Epithelial cell of proximal tubule (primary cell): ENCODE data around the gene CDC42SE2. TPM values are rescaled to one million over a fixed set of nuclear protein-coding genes. Genes with fewer than 3 reads are reported as not detected.
"Not testable (repeated sequence)": the region's sequence is repeated elsewhere in the genome, so short reads cannot be mapped to it uniquely, and the experiment has no call there.

Source experiments
- DNase-seq: peaks from one replicate; pipeline ENCODE4 v3.0.0-alpha.2; 2011; ENCODE audit warnings: low read depth
- H3K4me3 ChIP-seq: 2 replicates; pipeline ENCODE4 v1.5.1; 2011; ENCODE audit warnings: low read depth, mild to moderate bottlenecking, low read length
- total RNA-seq: library from RNA; depleted of rRNA; stranded (reverse); fragments of >200 nt; gene quantifications from 2 replicates; pipeline ENCODE4 v1.2.3, GENCODE V29; 2015
- TF ChIP-seq, protein P1 (sequence below): conservative IDR thresholded peaks from 2 replicates; pipeline ENCODE4 v1.5.1; 2012; ENCODE audit warnings: low read depth, mild to moderate bottlenecking, low read length

Gene CDC42SE2
- total RNA-seq, 1 donor from 2014 or later, result 40.1 TPM

DNA sequence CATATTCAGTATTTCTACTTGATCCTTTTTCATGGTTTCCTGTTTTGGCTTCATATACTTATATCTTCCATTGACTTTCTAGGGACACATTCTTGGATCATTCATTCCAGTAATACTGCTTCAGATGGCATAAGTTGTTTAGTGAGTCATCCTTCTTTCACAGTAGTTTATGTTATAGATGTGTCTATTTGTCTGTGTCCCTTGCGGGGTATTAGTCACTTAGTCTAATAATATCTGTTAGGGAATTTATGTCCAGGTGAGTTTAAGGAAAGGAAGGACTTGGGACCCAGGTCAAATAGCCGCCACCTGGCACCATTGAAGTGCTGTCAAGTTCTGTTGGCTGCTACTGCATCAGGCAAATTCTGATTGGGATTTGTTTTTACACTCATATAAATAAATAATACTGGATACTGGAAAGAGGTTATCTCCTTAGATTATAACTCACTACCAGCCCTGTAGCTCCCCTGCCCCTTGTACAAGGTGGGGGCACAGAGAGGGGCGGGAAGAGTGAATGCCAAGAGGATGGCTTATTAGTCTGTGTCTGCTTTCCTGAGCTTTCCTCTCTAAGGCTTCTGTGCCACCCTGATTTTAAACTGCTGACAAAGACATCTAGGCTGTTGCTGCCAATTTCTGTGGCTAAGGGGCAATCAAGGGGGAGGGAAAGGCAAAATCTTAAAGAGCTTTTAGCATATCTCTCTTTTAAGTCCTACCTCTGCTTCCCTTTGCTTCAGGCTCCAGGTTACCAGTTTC is 64.9 kb downstream of the CDC42SE2 start:
- no peak for DNase-seq
- TF ChIP-seq, protein P1, sequence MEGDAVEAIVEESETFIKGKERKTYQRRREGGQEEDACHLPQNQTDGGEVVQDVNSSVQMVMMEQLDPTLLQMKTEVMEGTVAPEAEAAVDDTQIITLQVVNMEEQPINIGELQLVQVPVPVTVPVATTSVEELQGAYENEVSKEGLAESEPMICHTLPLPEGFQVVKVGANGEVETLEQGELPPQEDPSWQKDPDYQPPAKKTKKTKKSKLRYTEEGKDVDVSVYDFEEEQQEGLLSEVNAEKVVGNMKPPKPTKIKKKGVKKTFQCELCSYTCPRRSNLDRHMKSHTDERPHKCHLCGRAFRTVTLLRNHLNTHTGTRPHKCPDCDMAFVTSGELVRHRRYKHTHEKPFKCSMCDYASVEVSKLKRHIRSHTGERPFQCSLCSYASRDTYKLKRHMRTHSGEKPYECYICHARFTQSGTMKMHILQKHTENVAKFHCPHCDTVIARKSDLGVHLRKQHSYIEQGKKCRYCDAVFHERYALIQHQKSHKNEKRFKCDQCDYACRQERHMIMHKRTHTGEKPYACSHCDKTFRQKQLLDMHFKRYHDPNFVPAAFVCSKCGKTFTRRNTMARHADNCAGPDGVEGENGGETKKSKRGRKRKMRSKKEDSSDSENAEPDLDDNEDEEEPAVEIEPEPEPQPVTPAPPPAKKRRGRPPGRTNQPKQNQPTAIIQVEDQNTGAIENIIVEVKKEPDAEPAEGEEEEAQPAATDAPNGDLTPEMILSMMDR, result no peak
- H3K4me3 ChIP-seq, result no peak overlapping the region

DNA sequence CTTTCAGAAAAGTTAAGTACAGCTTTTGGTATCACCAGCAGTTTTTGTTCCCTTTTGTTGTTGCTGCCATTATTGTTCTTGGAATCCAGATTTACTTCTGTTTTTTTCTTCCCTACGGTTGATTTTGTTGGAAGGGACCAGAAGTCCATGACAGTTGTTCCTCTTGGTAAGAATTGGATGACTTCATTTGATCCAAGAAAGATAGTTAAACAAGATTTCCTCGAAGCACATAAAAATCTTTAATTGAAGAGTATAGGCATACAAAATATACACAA is 65.4 kb downstream of the CDC42SE2 start:
- no peak for DNase-seq
- no peak overlapping the region for H3K4me3 ChIP-seq
- TF ChIP-seq, protein P1, result no peak

DNA sequence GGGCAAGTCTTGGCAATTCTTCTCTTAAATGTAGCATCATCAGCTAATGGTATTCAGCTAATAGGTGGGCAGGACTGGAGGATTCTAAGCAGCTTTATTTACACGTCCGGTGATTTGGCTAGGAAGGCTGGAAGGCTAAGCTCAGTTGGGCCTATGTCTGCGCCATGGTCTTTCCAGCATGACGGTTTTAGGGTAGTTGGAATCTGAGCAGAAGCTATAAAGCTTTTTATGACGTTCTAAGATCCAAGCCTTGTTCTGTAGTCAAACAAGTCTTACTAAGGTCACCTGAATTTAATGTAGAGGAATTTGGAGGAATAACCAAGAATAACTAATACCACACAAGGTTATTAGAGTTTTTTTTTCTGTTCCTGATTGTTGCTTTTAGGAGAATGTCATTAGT is 66.2 kb downstream of the CDC42SE2 start:
- TF ChIP-seq, protein P1, result no peak
- no peak overlapping the region for H3K4me3 ChIP-seq
- no peak for DNase-seq

DNA sequence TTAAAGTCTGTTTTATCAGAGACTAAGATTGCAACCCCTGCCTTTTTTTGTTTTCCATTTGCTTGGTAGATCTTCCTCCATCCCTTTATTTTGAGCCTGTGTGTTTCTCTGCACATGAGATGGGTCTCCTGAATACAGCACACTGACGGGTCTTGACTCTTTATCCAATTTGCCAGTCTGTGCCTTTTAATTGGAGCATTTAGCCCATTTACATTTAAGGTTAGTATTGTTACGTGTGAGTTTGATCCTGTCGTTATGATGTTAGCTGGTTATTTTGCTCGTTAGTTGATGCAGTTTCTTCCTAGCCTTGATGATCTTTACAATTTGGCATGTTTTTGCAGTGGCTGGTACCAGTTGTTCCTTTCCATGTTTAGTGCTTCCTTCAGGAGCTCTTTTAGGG is 71.9 kb downstream of the CDC42SE2 start:
- not testable (repeated sequence) for DNase-seq, H3K4me3 ChIP-seq

DNA sequence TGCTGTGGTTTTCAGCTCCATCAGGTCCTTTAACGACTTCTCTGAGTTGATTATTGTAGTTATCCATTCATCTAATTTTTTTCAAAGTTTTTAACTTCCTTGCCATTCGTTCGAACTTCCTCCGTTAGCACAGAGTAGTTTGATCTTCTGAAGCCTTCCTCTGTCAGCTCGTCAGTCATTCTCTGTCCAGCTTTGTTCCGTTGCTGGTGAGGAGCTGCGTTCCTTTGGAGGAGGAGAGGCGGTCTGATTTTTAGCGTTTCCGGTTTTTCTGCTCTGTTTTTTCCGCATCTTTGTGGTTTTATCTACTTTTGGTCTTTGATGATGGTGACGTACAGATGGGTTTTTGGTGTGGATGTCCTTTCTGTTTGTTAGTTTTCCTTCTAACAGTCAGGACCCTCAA is 72.9 kb downstream of the CDC42SE2 start:
- H3K4me3 ChIP-seq, DNase-seq: not testable (repeated sequence)

DNA sequence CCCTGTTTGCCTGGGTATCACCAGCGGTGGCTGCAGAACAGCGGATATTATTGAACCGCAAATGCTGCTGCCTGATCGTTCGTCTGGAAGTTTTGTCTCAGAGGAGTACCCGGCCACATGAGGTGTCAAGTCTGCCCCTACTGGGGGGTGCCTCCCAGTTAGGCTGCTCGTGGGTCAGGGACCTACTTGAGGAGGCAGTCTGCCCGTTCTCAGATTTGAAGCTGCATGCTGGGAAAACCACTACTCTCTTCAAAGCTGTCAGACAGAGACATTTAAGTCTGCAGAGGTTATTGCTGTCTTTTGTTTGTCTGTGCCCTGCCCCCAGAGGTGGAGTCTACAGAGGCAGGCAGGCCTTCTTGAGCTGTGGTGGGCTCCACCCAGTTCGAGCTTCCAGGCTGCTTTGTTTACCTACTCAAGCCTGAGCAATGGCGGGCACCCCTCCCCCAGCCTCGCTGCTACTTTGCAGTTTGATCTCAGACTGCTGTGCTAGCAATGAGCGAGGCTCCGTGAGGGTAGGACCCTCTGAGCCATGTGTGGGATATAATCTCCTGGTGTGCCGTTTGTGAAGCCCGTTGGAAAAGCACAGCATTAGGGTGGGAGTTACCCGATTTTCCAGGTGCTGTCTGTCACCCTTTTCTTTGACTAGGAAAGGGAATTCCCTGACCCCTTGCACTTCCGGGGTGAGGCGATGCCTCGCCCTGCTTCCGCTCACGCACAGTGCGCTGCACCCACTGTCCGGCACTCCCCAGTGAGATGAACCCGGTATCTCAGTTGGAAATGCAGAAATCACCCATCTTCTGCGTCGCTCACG is 73.6 kb downstream of the CDC42SE2 start:
- not testable (repeated sequence) for H3K4me3 ChIP-seq, DNase-seq

DNA sequence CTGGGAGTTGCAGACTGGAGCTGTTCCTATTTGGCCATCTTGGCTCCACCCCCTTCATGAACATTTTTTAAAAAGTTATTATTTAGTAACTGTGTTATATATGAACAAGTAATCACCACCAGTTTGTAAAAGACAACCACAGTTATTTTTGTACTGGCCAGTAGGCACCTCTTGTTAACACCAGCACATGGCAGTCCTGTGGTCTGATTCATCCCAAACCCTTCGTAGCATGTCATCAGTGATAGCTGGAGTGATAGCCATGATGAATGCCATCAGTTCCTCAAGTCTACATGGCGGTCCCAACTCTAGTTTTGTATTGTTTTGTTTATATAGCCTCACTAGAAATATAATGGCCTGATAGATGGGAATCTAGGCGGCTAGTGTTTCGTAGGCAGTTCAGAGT is 74.2 kb downstream of the CDC42SE2 start:
- no peak overlapping the region for H3K4me3 ChIP-seq
- TF ChIP-seq, protein P1, result no peak
- DNase-seq, result no peak

DNA sequence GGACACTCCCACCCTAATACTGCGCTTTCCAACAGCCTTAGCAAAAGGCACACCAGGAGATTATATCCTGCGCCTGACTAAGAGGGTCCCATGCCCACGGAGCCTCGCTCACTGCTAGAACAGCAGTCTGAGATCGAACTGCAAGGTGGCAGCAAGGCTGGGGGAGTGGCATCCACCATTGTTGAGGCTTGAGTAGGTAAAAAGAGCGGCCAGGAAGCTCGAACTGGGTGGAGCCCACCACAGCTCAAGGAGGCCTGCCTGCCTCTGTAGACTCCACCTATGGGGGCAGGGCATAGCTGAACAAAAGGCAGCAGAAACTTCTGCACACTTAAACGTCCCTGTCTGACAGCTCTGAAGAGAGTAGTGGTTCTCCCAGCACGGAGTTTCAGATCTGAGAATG is 80.4 kb downstream of the CDC42SE2 start:
- not testable (repeated sequence) for H3K4me3 ChIP-seq, DNase-seq

DNA sequence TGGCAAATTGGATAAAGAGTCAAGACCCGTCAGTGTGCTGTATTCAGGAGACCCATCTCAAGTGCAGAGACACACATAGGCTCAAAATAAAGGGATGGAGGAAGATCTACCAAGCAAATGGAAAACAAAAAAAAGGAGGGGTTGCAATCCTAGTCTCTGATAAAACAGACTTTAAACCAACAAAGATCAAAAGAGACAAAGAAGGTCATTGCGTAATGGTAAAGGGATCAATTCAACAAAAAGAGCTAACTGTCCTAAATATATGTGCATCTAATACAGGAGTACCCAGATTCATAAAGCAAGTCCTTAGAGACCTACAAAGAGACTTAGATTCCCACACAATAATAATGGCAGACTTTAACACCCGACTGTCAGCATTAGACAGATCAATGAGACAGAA is 82.4 kb downstream of the CDC42SE2 start:
- not testable (repeated sequence) for H3K4me3 ChIP-seq, DNase-seq

DNA sequence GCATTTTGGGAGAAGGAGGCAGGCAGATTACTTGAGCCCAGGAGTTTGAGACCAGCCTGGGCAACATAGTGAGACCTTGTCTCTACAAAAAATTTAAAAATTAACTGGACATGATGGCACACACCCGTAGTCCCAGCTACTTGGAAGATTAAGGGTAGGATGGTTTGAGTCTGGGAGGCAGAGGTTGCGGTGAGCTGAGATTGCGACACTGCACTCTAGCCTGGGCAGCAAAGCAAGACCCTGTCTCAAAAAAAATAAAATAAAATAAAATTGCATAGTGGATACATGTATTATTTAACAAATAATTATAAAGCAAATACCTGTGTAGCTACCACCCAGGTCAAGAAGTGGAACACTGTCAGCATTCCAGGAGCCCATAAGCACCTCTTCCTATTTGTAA is 90.1 kb downstream of the CDC42SE2 start:
- H3K4me3 ChIP-seq, result no peak overlapping the region
- TF ChIP-seq, protein P1, result no peak
- no peak for DNase-seq
